Activated CD4-positive, alpha-beta T cell treated with anti-CD3 and anti-CD28 coated beads, Interleukin-10, Interleukin-2, amounts not matched to agents 100 ng/mL and 50 ng/mL, durations not matched to agents 16 hours and 8 hours (primary cell): Measurements from ENCODE around the gene ATP5PB.

Experiments used
- DNase-seq: peaks from one replicate; pipeline ENCODE4 v3.0.0-alpha.2; 2020

The ATP5PB gene

DNA sequence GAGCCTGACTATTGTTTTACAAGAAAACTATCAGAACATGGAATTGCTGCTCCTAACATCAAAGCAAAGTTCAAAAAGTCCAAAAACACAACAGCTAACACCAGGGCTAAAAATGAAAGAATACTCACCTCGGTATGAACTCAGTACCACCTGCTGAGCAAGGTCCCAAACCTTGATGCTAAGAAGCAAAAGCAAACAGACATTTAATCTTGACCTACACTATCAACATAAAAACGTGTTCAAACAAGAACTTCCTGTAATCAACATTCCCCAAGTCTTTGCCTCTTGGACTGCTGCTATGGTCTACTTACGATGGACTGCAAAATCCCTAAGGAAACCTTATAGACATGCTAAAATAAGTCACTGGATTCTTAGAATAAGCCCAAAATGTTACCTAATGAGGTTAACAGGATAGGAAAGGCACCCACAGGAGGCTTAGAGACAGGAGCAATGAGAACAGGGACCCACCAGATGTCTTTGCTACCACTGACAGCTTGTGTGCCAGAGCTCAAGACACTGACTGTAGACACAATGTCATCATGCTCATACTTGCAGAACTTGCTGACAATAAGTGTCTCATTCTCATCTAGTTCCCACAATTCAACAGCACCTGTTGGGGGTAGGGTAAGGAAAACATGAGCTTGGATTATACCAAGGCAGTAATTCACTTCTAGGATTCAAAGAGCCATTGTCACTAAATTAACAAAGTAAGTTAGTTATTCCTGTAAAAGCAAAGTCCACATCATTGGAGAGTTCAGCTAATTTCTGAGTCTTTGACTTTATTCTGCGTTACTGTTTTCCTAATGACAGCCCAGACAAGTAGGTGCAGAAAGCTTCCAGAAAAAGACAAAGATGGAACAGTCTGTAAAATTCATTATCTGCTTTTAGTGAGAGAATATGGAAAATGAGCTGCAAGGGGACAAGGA, 2.0 kb upstream of the ATP5PB start:
- no peak for DNase-seq

- DNase-seq, result peak; percentile 24
Measured at GRCh38 chr1:111448482-111448917, 764 bp upstream of the ATP5PB start.

- DNase-seq, result no peak
Measured at GRCh38 chr1:111449703-111450017, 396 bp downstream of the ATP5PB start.

GRCh38 chr1:111450185-111450584, 921 bp downstream of the ATP5PB start:
- no peak for DNase-seq

- DNase-seq, result no peak
Measured at GRCh38 chr1:111452581-111452980, 3.3 kb downstream of the ATP5PB start.

GRCh38 chr1:111453706-111454105, 4.4 kb downstream of the ATP5PB start:
- no peak for DNase-seq

GRCh38 chr1:111454859-111455641, 5.8 kb downstream of the ATP5PB start:
- peak; percentile 66 for DNase-seq

DNA sequence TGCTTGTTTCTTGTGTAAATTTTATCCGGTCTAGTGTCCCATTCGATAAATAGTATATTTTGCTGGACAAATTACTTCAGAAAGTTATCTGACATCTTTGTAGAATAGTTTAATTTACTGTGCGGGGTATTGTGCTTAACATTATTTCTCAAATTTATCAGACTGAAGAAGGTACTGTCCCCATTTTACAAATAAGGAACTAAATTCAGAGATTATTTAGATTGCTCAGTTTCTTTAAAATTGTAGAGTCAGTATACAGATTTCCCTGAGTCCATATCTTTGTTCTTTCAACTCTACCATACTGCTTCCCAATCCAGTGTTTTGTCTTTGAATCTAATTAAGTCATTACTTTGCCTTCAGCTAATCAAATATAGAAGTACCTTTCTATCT, 6.4 kb downstream of the ATP5PB start:
- no peak for DNase-seq

- no peak for DNase-seq
Measured at GRCh38 chr1:111461765-111462164, 12.5 kb downstream of the ATP5PB start.

GRCh38 chr1:111462370-111463028, 13.2 kb downstream of the ATP5PB start:
- no peak for DNase-seq

GRCh38 chr1:111463029-111463683, 13.9 kb downstream of the ATP5PB start:
- no peak for DNase-seq

GRCh38 chr1:111465754-111466153, 16.5 kb downstream of the ATP5PB start:
- no peak for DNase-seq

DNA sequence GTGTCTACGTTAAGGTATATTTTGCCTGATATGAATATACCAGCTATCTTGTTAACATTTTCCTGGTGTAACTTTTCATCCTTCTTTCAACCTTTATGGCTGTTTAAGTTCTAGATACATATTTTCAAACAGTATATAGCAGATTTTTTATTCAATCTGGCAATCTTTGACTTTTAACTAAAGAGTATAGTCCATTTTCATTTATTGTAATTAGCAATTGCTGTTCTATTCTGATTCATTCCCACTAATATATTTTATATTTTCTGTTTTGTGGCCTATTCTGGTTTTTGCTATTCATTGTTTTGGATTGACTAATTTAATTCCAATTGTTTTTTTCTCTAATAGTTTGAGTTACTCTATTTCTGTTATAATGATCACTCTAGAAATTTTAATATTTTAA, 17.2 kb downstream of the ATP5PB start:
- no peak for DNase-seq

DNA sequence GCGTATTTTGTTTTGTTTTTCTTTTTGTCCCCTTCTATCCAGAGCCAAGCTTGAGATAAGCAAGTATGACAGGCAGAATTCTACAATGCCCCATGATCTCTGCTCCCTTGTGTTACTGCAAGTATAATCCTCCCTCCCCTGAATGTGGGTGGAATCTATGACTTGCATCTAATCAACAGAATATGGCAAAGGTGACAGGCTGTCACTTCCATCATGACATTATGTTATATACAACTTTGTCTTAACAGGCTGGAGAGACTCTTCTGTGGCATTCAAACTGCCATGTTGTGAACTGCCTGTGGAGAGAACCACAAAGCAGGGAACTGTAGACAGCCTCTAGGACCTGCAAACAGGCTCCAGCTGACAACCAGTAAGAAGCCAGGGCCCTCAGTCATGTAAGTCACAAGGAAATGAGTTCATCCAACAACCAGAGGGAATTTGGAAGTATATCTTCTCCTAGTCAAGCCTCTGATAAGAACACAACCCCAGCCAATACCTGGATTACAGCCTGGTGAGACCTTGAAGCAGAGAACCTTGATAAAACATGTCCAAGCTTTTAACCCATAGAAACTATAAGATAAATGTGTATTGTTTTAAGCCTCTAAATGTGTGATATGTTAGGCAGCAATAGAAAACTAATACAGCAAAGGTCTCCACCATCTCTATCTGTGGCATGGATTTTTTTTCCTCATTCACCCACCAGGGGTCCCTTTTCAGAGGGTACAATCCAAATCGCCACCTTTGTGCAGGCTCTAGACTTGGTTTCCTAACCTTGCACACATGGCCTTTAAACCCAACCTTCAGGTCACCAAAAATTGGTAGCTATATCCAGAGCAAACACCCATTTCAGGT, 18.8 kb downstream of the ATP5PB start:
- DNase-seq, result no peak

GRCh38 chr1:111468717-111469100, 19.4 kb downstream of the ATP5PB start:
- no peak for DNase-seq

GRCh38 chr1:111469539-111469938, 20.3 kb downstream of the ATP5PB start:
- no peak for DNase-seq

- no peak for DNase-seq
Measured at GRCh38 chr1:111470596-111470995, 21.3 kb downstream of the ATP5PB start.

DNA sequence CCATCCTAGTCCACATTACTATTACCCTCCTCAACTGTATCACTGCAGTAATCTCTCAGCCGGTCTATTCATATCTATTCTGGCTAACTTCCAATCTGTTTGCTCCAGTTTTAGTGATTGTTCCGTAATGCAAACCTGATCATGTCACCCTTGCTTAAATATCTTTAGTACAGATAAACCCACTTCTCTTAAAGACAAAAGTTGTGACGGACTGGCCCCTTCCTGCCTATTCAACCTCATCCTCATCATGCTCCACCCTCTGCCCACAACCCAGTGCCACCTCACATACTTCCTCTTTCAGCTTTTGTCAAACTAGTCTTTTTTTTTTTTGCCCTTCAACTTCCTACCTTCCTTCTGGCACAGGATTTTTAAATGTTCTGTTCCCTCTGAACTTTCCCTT, 21.7 kb downstream of the ATP5PB start:
- DNase-seq, result peak; percentile 84

DNA sequence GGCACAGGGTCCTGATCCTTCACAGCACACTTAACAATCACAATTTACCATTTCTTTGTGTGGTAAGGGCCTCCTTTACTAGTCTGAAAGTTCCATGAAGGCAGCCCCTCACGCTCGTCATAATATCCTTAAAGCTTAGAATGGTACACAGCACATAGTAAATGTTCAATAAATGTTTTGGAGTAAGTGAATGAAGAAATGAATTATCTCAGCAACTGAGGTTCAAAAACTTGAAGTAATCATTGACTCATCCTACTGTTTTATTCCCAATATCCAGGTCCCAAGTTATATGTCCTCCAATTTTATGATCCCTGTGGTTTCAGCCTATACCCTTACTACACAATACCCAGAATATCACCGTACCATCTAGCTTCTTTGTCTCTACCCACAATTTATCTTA, 22.3 kb downstream of the ATP5PB start:
- no peak for DNase-seq

DNA sequence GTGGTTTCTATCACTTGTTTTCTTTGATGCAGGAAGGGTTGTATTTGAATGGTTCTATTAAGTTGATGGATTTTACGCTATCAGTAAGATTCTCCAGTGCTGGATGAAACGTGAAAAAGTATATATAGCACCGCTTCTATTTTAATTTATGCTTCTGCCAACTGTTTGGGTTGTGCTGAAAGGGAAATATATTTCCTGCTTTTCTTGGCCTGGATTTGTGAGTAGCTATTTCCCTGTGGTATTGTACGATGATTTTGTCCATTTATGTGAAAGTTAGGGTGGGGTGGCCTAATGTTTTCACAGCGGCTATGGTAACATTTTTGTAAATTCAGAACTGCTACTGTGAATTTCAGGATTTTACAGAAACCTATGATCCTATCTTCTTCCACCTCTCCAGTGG, 24.8 kb downstream of the ATP5PB start:
- DNase-seq, result no peak

GRCh38 chr1:111474521-111474920, 25.3 kb downstream of the ATP5PB start:
- no peak for DNase-seq

DNA sequence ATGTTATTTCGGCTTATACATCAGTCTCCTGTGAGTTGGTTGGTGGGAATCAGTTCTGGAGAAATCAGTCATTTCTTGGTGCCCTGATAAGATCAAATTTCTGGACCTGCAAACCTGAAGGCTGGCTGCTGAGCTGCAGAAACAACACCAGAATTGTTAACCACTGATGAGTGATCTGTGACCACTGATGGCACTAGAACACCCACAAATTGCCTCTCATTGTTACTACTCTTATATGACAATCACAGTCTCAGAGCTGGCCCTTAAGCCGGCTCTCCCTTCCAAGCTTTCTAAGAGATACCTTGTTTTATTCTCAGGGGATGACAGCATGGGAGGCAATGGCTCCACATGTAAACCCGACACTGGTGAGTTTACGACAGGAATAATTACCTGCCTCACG, 26.4 kb downstream of the ATP5PB start:
- DNase-seq, result peak; percentile 90
